GM21360 (cell line): ENCODE measurements around the gene TMEM94.
A peak's percentile ranks its signal among the peaks of the same experiment; 100 is the strongest.
"Not testable (repeated sequence)": the region's sequence is repeated elsewhere in the genome, so short reads cannot be mapped to it uniquely, and the experiment has no call there.

ENCODE experiments used
- ATAC-seq: cut with Tn5 transposase; IDR thresholded peaks from one replicate; pipeline ENCODE4 v1.9.1; 2021; ENCODE audit warnings: mild to moderate bottlenecking, moderate library complexity; ENCODE audit not compliant: unreplicated experiment

The TMEM94 gene

DNA sequence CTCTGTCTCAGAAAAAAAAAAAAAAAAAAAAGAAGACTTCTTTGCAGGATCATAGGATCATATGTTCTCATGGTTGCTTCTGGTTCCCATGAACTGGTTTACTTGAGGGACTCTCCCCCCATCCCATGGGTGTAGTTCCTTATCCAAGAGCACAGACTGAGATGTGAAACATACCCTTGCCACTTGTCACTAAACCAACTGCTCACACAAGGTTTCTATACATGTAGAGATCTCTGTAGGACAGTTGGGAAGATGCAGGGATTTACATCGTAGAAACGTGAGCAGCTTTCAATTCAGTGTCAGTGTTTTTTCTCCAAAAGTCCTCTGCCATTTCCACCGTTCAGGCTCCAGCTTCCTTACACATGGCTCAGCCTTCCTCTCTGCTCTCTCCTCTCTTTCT, 11.1 kb upstream of the TMEM94 start:
- no peak for ATAC-seq

DNA sequence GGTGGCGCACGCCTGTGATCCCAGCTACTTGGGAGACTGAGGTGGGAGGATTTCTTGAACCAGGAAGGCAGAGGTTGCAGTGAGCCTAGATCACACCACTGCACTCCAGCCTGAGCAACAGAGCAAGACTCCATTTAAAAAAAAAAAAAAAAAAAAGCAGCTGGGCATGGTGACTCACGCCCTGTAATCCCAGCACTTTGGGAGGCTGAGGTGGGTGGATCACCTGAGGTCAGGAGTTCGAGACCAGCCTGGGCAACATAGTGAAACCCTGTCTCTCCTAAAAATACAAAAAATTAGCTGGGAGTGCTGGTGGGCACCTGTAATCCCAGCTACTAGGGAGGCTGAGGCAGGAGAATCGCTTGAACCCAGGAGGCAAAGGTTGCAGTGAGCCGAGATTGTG, 10.5 kb upstream of the TMEM94 start:
- not testable (repeated sequence) for ATAC-seq

DNA sequence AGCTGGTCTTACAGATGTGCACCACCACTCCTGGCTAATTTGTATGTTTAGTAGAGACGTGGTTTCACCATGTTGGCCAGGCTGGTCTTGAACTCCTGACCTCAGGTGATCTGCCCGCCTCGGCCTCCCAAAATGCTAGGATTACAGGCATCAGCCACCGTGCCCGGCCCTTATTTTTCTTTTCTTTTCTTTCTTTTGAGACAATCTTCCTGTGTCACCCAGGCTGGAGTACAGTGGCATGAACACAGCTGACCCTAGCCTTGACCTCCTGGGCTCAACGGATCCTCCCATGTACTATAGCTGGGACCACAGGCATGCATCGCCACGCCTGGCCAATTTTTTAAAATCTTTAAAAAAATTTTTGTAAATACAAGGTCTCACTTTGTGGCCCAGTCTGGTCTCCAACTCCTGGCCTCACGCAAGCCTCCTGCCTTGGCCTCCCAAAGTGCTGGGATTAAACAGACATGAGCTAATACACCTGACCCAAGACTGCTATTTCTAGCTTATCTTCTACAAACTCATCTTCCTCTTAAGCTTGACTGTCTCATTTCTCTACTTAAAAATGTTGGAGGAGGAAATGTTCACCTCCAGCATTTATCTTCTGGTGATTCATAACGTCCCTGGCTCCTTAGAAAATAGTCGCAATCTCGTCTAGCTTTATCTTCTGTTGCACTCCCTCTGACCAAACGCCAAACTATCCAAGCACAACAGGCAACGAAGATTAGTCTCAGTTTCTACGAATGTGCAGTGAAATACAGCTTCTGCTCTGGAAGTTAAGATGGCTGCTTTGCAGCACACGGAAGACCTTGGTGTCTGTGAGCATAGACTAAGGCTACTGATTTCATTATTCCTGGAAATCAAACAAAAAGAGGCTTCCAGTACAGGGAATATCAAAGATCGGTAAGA, 8.2 kb upstream of the TMEM94 start:
- ATAC-seq: no peak

DNA sequence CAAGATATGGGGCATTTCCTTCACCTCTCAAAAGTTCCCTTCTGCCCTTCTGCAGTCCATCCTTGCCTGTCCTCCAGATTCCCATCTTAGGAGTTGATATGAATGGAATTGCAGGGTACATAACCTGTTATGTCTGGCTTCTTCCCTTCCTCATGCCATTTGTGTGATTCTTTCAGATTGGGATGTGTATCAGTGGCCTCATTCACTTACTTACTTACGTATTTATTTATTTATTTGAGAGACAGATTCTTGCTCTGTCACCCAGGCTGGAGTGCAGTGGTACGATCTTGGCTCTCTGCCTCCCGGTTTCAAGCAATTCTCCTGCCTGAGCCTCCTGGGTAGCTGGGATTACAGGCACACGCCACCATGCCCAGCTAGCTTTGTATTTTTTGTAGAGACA, 6.2 kb upstream of the TMEM94 start:
- ATAC-seq: no peak

DNA sequence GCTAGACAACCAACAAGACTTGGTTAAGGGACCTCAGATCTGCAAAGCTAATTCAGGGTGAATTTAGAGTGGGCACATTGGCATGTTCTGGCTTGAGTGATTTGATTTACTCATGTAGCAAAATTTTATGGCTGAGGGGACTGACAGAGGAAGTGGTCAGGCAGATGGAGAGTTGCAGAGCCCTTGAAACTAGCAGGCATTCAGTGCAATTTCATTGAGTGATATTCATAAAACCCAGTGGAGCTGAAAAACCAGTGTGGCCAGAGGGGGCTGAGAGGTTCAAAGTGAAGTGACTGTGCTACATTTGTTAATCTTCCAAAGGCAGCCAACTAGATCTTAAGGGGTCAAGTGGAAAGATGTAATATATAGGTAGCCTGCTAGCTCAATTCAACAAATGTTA, 2.2 kb upstream of the TMEM94 start:
- no peak for ATAC-seq

DNA sequence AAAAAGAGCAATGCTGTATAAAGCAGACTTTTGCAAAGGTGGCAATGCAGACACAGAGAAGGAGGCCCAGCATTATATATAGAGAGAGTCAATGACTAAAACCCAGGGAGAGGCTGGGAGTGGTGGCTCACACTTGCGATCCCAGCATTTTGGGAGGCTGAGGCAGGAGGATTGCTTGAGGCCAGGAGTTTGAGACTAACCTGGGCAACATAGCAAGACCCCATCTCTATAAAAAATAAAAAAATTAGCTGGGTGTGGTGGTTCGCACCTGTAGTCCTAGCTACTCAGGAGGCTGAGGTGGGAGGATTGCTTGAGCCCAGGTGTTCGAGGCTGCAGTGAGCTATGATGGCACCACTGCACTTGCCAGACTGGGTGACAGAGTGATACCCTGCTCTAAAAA, 1.8 kb upstream of the TMEM94 start:
- not testable (repeated sequence) for ATAC-seq

DNA sequence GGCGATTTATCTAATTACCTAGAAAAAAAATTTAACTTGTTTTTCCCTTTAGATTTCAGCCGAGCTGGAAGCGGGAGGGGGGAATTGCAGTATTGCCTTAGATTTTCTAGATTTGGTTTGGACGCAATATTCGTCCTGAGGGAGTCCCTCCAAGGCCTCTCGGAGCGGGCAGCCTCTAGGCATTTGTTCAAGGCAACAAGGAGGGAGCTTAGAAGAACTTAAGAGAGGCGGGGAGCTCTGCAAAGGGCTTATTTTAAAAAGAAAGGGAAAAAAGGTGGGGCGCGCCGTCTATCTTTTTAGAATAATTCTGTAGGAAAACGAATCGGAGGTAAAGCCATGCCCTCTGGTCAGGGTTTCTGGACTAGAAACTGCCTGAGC, 407 bp upstream of the TMEM94 start:
- peak; percentile 5 for ATAC-seq

DNA sequence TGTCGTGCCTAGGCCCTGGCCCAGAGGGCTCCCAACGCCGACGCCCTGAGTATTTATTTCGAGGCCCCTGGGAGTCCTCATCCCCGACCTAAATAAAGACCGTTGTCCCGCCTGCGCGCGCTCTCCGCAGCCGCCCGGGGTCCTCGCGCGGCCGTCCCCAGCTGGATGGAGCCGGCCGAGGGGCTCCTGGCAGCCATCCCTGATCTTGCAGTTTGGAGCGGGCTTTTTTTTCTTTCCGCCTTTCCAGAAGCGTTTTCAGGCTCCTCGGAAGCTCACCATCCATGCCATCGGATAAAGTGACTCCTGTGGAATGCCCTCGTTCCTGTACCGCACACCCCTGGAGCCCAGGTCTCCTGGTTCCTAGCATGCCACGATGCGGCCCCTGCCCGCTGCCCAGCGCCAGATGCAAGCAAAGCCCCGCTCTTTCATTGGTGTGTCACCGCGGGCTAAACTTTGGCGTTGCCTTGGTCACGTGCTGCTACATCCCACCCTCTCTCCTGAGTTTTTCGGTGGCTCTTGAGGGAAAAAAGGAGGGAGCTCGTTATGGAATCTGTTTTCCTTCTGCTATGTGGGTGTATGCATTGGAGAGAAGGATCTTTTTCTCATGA, 716 bp downstream of the TMEM94 start:
- no peak for ATAC-seq

DNA sequence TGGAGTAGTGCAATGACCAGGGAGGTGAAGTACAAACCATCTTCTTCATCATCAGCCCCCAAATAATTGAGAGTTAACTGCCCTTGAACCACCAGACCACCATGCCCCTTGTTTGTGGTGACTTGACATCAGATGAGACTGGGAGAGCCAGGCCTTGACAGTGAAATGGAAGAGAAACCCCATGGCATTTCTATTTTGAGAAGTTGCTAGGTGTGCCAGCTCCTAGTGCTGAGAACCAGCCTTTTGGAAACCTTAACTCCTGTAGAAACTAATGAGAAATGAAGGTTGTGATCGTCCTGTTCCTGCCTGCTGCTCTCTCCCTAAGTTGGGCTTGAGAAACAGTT, 2.8 kb downstream of the TMEM94 start:
- ATAC-seq: no peak

DNA sequence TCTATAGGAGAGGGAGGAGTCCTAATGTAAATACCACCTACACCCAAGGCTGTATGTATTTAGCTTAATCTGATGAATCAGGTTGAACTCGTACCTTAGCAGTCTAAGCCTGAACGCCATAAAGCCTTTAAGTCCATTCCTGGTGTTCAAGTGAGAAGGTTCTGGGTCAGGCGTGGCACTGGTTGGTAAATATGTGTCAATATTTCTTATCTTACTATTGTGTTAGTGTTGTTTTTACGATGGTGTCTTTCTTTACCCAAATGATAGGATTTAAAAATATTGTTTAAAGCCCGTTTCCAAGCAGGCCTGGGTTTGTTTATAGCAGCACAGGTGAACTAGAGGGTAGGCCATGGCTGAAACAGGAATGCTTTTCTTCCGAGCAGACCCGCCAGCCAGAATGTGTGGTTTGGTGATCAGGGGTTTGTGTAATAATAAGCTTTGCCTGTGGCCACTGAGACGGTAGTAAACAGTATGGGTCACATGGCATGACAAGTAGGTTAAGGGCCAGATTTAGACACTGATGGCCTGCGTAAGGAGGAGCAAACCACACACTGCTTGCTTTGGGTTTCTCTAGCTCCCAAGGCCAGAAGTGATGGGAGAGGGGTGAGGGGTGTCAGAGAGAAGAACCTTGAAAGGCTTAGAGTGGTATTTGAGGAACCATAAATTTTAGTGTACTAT, 3.3 kb downstream of the TMEM94 start:
- ATAC-seq: no peak

DNA sequence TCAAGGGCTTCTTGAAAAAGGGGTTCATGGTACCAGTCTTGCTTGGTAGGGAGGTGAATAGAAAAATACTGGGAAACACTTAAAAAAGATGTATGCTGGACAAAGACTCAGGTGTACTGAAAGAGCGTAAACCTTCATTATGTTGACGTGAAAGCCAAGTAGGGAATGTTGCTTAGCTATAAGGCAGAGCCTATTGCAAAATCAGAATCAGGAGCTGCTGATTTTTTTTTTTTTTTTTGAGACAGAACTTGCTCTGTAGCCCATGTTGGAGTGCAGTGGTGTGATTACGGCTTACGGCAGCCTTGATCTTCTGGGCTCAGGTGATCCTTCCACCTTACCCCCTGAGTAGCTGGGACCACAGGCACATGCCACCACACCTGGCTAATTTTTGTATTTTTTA, 3.9 kb downstream of the TMEM94 start:
- ATAC-seq: no peak

DNA sequence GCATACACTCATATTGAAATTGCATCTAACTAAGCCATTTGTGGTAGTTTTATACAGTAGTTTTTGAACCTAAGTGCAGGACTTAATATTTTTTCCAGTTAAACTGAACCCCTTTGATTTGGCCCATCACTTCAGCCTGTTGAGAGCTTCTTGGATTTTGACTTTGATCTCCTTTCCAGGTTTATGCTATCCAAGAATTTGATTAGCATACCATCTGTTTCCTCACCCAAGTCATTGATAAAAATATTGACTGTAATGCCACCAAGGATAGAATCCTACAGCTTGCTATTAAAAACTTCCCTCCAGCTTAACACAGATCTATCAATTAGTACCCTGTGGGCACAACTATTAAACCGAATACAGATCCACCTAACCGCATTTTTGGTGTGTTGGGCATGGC, 7.2 kb downstream of the TMEM94 start:
- no peak for ATAC-seq

DNA sequence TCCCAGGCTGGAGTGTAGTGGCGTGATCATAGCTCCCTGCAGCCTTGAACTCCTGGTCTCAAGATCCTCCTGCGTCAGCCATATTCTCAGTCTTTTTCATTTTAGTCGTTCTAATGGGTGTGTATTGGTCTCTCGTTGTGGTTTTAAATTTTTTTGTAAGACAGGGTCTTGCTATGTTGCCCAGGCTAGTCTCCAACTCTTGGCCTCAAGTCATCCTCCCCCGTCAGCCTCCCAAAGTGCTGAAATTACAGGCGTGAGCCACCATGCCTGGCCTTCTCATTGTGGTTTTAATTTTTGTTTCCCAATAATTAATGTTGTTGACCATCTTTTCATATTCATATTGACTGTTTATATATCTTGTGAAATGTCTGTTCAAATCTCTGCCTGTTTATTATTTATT, 8.6 kb downstream of the TMEM94 start:
- no peak for ATAC-seq

DNA sequence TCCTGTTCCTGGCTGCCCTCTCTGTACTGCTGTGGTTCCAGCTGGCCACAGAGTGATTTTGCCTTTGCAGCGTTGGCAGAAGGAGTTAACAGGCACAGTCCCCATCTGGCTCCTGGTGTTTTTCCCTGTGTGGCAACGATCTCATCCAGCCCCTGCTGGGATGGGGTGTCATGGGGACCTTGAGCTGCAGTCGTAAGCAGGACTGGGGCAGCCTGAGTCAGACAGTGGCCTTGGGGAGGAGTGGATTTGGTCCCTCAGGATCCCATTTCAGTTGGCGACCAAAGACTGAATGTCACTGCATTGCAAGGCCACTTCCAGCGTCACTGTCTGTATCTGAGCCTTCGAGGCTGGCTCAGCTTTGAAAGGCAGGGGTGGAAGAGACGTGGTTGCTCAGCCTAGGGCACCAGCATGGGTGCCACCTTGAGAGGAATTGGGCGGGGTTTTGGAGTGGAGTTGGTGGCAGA, 11.9 kb downstream of the TMEM94 start:
- ATAC-seq: no peak

DNA sequence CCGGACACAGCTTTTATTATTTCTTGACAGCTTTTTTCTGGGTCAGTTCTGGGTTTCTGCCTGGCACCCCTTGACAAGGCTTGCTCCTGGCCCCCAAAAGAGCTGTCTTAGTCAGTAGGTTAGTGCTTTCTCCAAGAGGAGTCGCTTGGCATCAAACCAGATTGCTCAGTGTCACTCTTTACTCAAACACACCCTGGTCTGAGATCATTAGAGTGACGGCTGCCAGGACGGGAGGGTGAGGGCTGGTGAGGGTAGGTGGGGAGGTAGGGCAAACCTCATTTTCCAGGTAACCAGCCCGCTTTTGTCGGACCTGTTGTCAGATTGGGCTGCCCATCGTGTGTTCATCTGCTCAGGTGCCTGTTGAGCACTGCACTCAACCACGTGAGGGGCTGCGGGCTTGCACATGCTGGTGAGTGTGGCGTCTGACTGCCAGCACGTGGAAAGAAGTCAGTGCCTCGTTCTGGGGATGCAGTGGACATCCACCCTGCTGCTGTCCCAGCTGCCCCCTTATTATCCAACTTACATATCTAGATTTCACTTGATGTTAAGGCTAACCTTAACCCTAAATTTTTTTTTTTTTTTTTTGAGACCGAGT, 12.4 kb downstream of the TMEM94 start:
- no peak for ATAC-seq

DNA sequence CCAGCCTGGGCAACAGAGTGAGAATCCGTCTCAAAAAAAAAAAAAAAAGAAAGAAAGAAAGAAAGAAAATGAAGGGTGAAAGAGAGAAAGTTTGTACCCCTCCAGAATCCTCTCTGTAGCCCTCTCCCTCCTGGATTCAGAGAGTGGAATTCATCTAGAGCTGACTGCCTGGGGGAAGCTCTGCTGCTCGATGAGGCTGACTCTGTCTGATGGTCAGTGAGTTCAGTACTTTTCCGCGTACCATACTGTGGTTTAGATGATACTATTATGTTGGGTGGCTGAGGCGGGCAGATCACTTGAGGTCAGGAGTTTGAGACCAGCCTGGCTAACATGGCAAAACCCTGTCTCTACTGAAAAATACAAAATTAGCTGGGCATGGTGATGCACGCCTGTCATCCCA, 14.8 kb downstream of the TMEM94 start:
- ATAC-seq: no peak

DNA sequence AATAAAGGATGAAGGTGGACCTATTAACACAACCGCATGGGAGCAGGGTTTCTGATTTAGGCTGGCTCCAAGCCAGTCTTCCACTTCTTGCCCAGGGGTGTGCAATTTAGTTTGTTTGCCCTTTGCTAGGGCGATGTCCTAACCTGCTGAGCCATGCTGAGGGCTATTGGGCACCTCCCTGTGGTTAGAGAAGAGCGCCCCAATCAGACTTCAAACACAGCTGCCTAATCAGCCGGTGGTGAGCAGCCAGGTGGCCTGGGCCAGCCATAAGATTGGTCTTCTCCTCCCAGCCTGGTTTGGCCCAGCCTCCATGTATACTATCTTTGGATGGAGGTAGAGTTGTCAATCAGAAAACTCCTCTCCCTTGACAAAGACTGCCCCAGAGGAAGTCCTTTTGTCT, 15.7 kb downstream of the TMEM94 start:
- ATAC-seq: no peak

DNA sequence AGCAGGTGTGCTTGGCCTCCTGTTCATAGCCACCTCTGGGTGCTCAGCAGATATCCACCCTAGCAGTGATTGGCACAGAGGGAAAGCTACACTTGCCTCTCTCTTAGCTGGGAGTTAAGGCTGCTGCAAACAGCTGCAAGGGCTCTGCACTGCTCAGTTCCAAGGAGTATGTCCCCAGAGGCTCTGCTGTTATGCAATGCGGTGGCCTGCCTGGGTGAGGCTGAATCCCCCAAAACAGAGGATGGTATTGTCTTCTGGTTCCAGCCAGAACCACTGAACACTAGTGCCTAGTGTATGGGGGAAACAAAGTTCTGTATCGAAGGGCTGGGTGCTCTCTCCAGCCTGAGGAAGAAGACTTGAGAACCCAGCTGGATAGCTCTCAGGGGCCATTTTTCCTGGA, 16.8 kb downstream of the TMEM94 start:
- ATAC-seq: no peak

DNA sequence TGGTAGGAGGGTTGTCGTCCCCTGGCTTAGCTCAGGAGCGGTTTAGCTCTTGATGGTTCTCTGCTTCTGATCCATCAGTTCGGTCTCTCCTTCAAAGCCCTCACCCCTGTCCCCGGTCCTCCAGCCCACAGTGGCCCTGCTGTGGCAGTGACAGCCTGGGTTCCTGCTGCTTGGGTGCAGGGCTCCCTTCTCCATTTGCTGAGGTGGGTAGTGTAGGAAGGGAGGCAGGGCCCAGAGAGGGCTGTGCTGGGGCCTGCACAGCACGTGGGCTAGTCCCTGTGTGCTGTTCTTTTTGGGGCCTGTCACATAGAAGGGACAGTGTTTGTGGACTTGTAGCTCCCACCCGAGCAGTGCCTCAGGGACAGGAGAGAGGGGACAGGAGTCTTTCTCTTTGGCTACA, 18.3 kb downstream of the TMEM94 start:
- no peak for ATAC-seq

DNA sequence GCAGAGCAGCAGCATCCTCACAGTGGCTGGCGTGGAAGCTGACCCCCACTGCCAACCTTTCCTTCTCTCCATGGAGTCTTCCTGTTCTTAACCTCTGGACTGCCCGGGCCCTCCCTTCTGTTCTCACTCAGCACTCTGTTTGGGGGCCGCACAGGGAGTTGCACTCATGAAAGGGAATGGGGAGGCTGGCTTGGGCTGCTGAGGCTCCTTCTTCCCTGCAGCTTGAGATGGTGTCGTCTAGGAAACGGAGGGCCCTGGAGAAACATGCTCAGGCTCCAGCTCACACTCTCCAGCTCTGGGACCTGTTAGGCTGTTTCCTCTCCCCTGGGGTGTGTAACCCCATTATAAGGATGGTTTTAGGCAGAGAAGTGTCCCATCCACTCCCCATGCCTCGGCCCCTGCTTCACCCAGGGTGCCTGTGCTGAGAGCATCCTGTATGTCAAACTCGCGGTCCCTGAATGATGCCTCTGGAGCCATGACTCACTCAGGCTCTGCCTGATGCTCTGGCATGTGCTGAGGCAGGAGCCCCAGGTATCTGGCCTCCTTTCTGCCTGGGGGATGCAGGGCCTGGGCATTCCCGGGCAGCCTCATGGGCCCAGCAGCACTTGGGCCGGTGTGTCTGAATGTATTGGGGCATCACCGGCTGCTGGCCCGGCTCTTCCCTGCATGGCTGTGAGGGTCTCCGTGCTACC, 18.9 kb downstream of the TMEM94 start:
- ATAC-seq: no peak

DNA sequence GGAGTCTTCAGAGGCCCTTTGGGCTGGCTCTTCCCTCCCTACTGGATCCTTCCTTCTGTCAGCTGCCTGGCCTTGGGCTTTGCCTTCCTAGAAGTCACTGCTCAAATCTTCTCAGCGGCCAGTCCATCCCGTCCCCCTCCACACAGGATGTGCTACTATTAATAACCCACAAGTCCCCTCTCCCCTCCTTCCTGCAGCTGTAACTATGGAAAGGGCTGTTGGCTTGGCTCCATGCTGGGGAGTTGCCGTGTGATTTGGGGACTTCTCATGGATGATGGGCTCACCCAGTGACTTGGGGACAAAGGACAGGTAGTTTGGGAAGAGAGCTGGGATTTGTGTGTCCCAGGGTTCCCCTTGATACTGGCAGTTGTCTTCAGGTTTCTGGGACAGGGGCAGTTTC, 19.4 kb downstream of the TMEM94 start:
- ATAC-seq: no peak
